22Rv1 (cell line): ENCODE measurements around the gene PRDM16.
"Not testable (repeated sequence)": the region's sequence is repeated elsewhere in the genome, so short reads cannot be mapped to it uniquely, and the experiment has no call there.

ENCODE experiments used
- H3K27ac ChIP-seq: fragments of 450-650 bp; 2 replicates; pipeline ENCODE4 v1.5.1; 2017
- CTCF ChIP-seq: fragments of 450-650 bp; IDR thresholded peaks from 2 replicates; pipeline ENCODE4 v1.5.1; 2017; ENCODE audit warnings: mild to moderate bottlenecking
- ZFX ChIP-seq: fragments of 450-650 bp; IDR thresholded peaks from 2 replicates; pipeline ENCODE4 v1.6.1; 2017; ENCODE audit warnings: antibody characterized with exemption, borderline replicate concordance

Gene PRDM16

GRCh38 chr1:3279182-3279470 lies 210.1 kb downstream of the PRDM16 start:
- TF ChIP-seq CTCF (no peak), ZFX (no peak)

GRCh38 chr1:3281735-3282134 lies 212.7 kb downstream of the PRDM16 start:
- TF ChIP-seq CTCF: no peak
- no peak for TF ChIP-seq ZFX
- H3K27ac ChIP-seq: no peak overlapping the region

More at GRCh38 chr1:3279182-3279470, 210.1 kb downstream of the PRDM16 start:
- no peak overlapping the region for H3K27ac ChIP-seq

GRCh38 chr1:3282186-3282585 lies 213.2 kb downstream of the PRDM16 start:
- no peak for TF ChIP-seq ZFX
- no peak for TF ChIP-seq CTCF
- no peak overlapping the region for H3K27ac ChIP-seq

GRCh38 chr1:3282656-3283430 lies 213.8 kb downstream of the PRDM16 start:
- TF ChIP-seq ZFX: no peak

GRCh38 chr1:3283849-3284248 lies 214.8 kb downstream of the PRDM16 start:
- no peak overlapping the region for H3K27ac ChIP-seq
- TF ChIP-seq ZFX: no peak
- TF ChIP-seq CTCF: peak; percentile 67

More at GRCh38 chr1:3282656-3283430, 213.8 kb downstream of the PRDM16 start:
- no peak overlapping the region for H3K27ac ChIP-seq

GRCh38 chr1:3284691-3285090 lies 215.7 kb downstream of the PRDM16 start:
- no peak overlapping the region for H3K27ac ChIP-seq

GRCh38 chr1:3285106-3285740 lies 216.2 kb downstream of the PRDM16 start:
- TF ChIP-seq CTCF: no peak
- TF ChIP-seq ZFX: no peak
- H3K27ac ChIP-seq: no peak overlapping the region

More at GRCh38 chr1:3284691-3285090, 215.7 kb downstream of the PRDM16 start:
- TF ChIP-seq ZFX (no peak), CTCF (no peak)

- H3K27ac ChIP-seq: not testable (repeated sequence)
Observed at GRCh38 chr1:3287095-3287494, 218.1 kb downstream of the PRDM16 start.
